ENCODE data around the gene TEF. TPM values are rescaled to one million over a fixed set of nuclear protein-coding genes. Genes with fewer than 3 reads are reported as not detected.

The TEF gene
- total RNA-seq, 1 donor from 2014 or later = 13.6 TPM

GRCh38 chr22:41364955-41365354 lies 16.8 kb upstream of the TEF start:
- no peaks in the 10 kb centered on the region for H3K27me3 Mint-ChIP-seq (ENCODE audit: low read depth)
- no peak overlapping the region for H3K27ac Mint-ChIP-seq (ENCODE audit: unreplicated experiment)
- no peak overlapping the region for H3K4me3 Mint-ChIP-seq
- H3K9me3 Mint-ChIP-seq = no peaks in the 10 kb centered on the region
- H3K36me3 Mint-ChIP-seq (ENCODE audit: low read depth) = no peaks in the 10 kb centered on the region
- no peak for DNase-seq (ENCODE audit: low read depth, low spot score)
- TF ChIP-seq CTCF (conservative IDR thresholded peaks at IDR 0.05) = no peak
- H3K4me1 Mint-ChIP-seq = no peaks in the 10 kb centered on the region

GRCh38 chr22:41365425-41365824 lies 16.3 kb upstream of the TEF start:
- H3K27ac Mint-ChIP-seq (ENCODE audit: unreplicated experiment) = no peak overlapping the region
- H3K4me3 Mint-ChIP-seq = no peak overlapping the region
- no peaks in the 10 kb centered on the region for H3K27me3 Mint-ChIP-seq (ENCODE audit: low read depth)
- no peak for DNase-seq (ENCODE audit: low read depth, low spot score)
- H3K9me3 Mint-ChIP-seq = no peaks in the 10 kb centered on the region
- H3K4me1 Mint-ChIP-seq = no peaks in the 10 kb centered on the region
- H3K36me3 Mint-ChIP-seq (ENCODE audit: low read depth) = no peaks in the 10 kb centered on the region
- no peak for TF ChIP-seq CTCF (conservative IDR thresholded peaks at IDR 0.05)

- Mint-ChIP-seq H3K4me1 (no peaks in the 10 kb centered on the region), H3K27ac (ENCODE audit: unreplicated experiment) (peak overlapping the region; percentile 40)
Observed at GRCh38 chr22:41366323-41367029, 15.3 kb upstream of the TEF start.

DNA sequence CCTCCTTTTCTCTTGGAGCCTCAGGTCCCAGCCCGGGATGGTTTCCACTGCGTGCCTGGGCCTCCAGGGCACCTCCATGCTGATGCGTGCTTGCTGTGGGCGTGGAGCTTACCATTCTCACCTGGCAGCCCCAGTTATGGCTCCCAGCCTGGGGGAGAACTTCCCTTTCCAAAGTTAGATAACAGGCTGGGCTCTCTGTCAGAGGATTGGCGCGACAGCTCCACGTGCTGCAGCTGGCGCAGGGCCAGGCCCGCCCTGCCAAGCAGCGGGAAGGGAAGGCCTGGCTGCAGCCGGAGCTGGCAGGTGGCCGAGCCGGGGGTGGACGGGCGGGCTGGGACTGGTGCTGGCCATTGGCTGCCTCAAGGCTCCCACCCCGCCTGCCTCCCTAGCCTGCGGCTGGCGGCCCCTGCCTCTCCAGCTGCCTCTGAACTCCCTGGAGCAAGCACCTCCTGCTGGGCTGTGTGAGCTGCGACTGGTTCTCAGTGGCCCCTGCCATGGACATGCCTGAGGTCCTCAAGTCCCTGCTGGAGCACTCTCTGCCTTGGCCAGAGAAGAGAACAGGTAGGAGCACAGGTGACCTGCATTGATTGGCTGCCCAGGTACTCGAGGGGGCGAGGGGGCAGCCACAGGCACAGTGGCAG lies 14.6 kb upstream of the TEF start:
- TF ChIP-seq CTCF (conservative IDR thresholded peaks at IDR 0.05) = no peak
- no peaks in the 10 kb centered on the region for H3K36me3 Mint-ChIP-seq (ENCODE audit: low read depth)
- H3K4me1 Mint-ChIP-seq = no peaks in the 10 kb centered on the region
- H3K4me3 Mint-ChIP-seq = no peak overlapping the region
- no peaks in the 10 kb centered on the region for H3K9me3 Mint-ChIP-seq
- H3K27me3 Mint-ChIP-seq (ENCODE audit: low read depth) = peaks cover 5% of the 10 kb centered on the region
- H3K27ac Mint-ChIP-seq (ENCODE audit: unreplicated experiment) = no peak overlapping the region
- peak; percentile 16 for DNase-seq (ENCODE audit: low read depth, low spot score)

More at GRCh38 chr22:41366323-41367029, 15.3 kb upstream of the TEF start:
- H3K9me3 Mint-ChIP-seq = no peaks in the 10 kb centered on the region
- no peak overlapping the region for H3K4me3 Mint-ChIP-seq
- no peak for DNase-seq (ENCODE audit: low read depth, low spot score)
- no peak for TF ChIP-seq CTCF (conservative IDR thresholded peaks at IDR 0.05)
- peaks cover 5% of the 10 kb centered on the region for H3K27me3 Mint-ChIP-seq (ENCODE audit: low read depth)
- H3K36me3 Mint-ChIP-seq (ENCODE audit: low read depth) = no peaks in the 10 kb centered on the region

GRCh38 chr22:41367680-41368542 lies 13.8 kb upstream of the TEF start:
- no peaks in the 10 kb centered on the region for H3K9me3 Mint-ChIP-seq
- no peak overlapping the region for H3K27ac Mint-ChIP-seq (ENCODE audit: unreplicated experiment)
- no peaks in the 10 kb centered on the region for H3K4me1 Mint-ChIP-seq
- TF ChIP-seq CTCF (conservative IDR thresholded peaks at IDR 0.05) = no peak
- H3K4me3 Mint-ChIP-seq = no peak overlapping the region
- H3K36me3 Mint-ChIP-seq (ENCODE audit: low read depth) = no peaks in the 10 kb centered on the region
- DNase-seq (ENCODE audit: low read depth, low spot score) = no peak
- peaks cover 5% of the 10 kb centered on the region for H3K27me3 Mint-ChIP-seq (ENCODE audit: low read depth)

Measured in neural crest cell (in vitro differentiated cells).